ENCODE data around the gene BEAN1.

BEAN1 gene

GRCh38 chr16:66457888-66458287 is 30.8 kb downstream of the BEAN1 start:
- Histone ChIP-seq H3K27ac (ENCODE audit: low read depth, low read length) (no peak overlapping the region), H2BK12ac (ENCODE audit: low read length) (no peak overlapping the region), H3K18ac (ENCODE audit: low read length) (no peak overlapping the region), H4K12ac (ENCODE audit: low read depth, low read length) (no peak overlapping the region), H4K91ac (ENCODE audit: low read depth, low read length) (no peak overlapping the region), H3K14ac (ENCODE audit: low read length) (no peak overlapping the region), H3K79me2 (ENCODE audit: control insufficient read depth, insufficient read depth, low read length, poor library complexity) (no peaks in the 10 kb centered on the region), H3K23ac (ENCODE audit: low read length) (no peak overlapping the region), H3K4me1 (ENCODE audit: control insufficient read depth in 1 of 2, insufficient read depth in 2 of 2, low read length in 2 of 2) (peaks cover 0 to 3% of the 10 kb centered on the region in 2 experiments), H3K36me3 (ENCODE audit: control insufficient read depth in 1 of 2, insufficient read depth in 2 of 2, low read length in 2 of 2) (no peaks in the 10 kb centered on the region), H3K9ac (ENCODE audit: low read length) (no peak overlapping the region), H3K4me2 (ENCODE audit: low read length) (no peak overlapping the region), H3K4me3 (ENCODE audit: low read depth, low read length) (no peak overlapping the region), H3K79me1 (ENCODE audit: low read length) (no peaks in the 10 kb centered on the region), H2AK5ac (ENCODE audit: low read length) (no peak overlapping the region), H2AFZ (ENCODE audit: insufficient read depth, low read length, poor library complexity) (no peak overlapping the region), H2BK120ac (ENCODE audit: insufficient read depth, low read length, poor library complexity) (no peak overlapping the region), H2BK5ac (ENCODE audit: low read depth, low read length, poor library complexity) (no peak overlapping the region), H3K9me3 (ENCODE audit: insufficient read depth, low read depth, low read length) (no peaks in the 10 kb centered on the region), H3K27me3 (ENCODE audit: insufficient read depth, low read length) (no peaks in the 10 kb centered on the region), H4K8ac (ENCODE audit: low read depth, low read length) (no peak overlapping the region), H3K4ac (ENCODE audit: low read depth, low read length) (no peak overlapping the region)
- DNase-seq: peak; percentile 29 to 63
- no CpG with 5 or more reads among the region's 4 CpGs for WGBS (ENCODE audit: extremely low coverage, insufficient coverage, insufficient read length)

- Histone ChIP-seq H3K4ac (ENCODE audit: low read depth, low read length) (no peak overlapping the region), H2AK5ac (ENCODE audit: low read length) (no peak overlapping the region)
Measured at GRCh38 chr16:66458292-66458691, 31.2 kb downstream of the BEAN1 start.

DNA sequence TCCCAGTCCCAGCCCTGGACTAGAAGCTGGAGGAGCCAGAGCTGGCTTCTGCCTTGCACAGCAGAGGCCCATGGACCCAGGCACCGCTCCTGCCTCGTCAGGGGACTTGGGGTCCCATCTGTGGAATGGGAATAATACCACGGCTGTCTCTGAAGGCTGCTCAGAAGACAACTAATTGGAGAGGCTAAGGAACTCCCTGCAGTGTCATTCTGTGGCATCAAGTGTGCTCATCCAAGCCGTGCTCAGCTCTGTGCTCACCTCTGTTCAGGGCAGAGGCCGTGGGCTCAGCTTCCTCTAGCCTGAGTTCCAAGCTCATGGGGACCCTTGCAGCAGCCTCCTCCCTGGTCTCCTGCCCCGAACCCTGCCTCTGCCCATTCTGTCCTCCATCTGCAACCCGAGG is 31.8 kb downstream of the BEAN1 start:
- Histone ChIP-seq H2AK5ac (ENCODE audit: low read length) (no peak overlapping the region), H3K4ac (ENCODE audit: low read depth, low read length) (no peak overlapping the region), H4K8ac (ENCODE audit: low read depth, low read length) (no peak overlapping the region), H3K18ac (ENCODE audit: low read length) (no peak overlapping the region), H3K27ac (ENCODE audit: low read depth, low read length) (no peak overlapping the region), H3K4me3 (ENCODE audit: low read depth, low read length) (no peak overlapping the region), H3K79me1 (ENCODE audit: low read length) (no peaks in the 10 kb centered on the region), H2BK5ac (ENCODE audit: low read depth, low read length, poor library complexity) (no peak overlapping the region), H3K23ac (ENCODE audit: low read length) (peak overlapping the region; percentile 38), H3K36me3 (ENCODE audit: control insufficient read depth in 1 of 2, insufficient read depth in 2 of 2, low read length in 2 of 2) (no peaks in the 10 kb centered on the region), H3K9ac (ENCODE audit: low read length) (peak overlapping the region; percentile 26), H4K12ac (ENCODE audit: low read depth, low read length) (no peak overlapping the region), H2BK12ac (ENCODE audit: low read length) (no peak overlapping the region), H3K79me2 (ENCODE audit: control insufficient read depth, insufficient read depth, low read length, poor library complexity) (no peaks in the 10 kb centered on the region), H3K4me2 (ENCODE audit: low read length) (no peak overlapping the region), H3K14ac (ENCODE audit: low read length) (no peak overlapping the region), H3K4me1 (ENCODE audit: control insufficient read depth in 1 of 2, insufficient read depth in 2 of 2, low read length in 2 of 2) (peaks cover 0 to 3% of the 10 kb centered on the region in 2 experiments), H2AFZ (ENCODE audit: insufficient read depth, low read length, poor library complexity) (no peak overlapping the region), H3K9me3 (ENCODE audit: insufficient read depth, low read depth, low read length) (no peaks in the 10 kb centered on the region), H4K91ac (ENCODE audit: low read depth, low read length) (no peak overlapping the region), H3K27me3 (ENCODE audit: insufficient read depth, low read length) (no peaks in the 10 kb centered on the region), H2BK120ac (ENCODE audit: insufficient read depth, low read length, poor library complexity) (no peak overlapping the region)
- no CpG with 5 or more reads among the region's 7 CpGs for WGBS (ENCODE audit: extremely low coverage, insufficient coverage, insufficient read length)
- no peak for DNase-seq

More at GRCh38 chr16:66458292-66458691, 31.2 kb downstream of the BEAN1 start:
- WGBS (ENCODE audit: extremely low coverage, insufficient coverage, insufficient read length): no CpG with 5 or more reads among the region's 5 CpGs
- peaks cover 0 to 3% of the 10 kb centered on the region in 2 experiments for H3K4me1 ChIP-seq (ENCODE audit: control insufficient read depth in 1 of 2, insufficient read depth in 2 of 2, low read length in 2 of 2)
- no peak for DNase-seq
- no peaks in the 10 kb centered on the region for H3K9me3 ChIP-seq (ENCODE audit: insufficient read depth, low read depth, low read length)
- H4K12ac ChIP-seq (ENCODE audit: low read depth, low read length): no peak overlapping the region
- H3K4me2 ChIP-seq (ENCODE audit: low read length): no peak overlapping the region
- H3K79me1 ChIP-seq (ENCODE audit: low read length): no peaks in the 10 kb centered on the region
- H2AFZ ChIP-seq (ENCODE audit: insufficient read depth, low read length, poor library complexity): no peak overlapping the region
- no peak overlapping the region for H3K9ac ChIP-seq (ENCODE audit: low read length)
- H4K8ac ChIP-seq (ENCODE audit: low read depth, low read length): no peak overlapping the region
- no peak overlapping the region for H2BK120ac ChIP-seq (ENCODE audit: insufficient read depth, low read length, poor library complexity)
- no peaks in the 10 kb centered on the region for H3K36me3 ChIP-seq (ENCODE audit: control insufficient read depth in 1 of 2, insufficient read depth in 2 of 2, low read length in 2 of 2)
- H3K27me3 ChIP-seq (ENCODE audit: insufficient read depth, low read length): no peaks in the 10 kb centered on the region
- H3K14ac ChIP-seq (ENCODE audit: low read length): no peak overlapping the region
- no peak overlapping the region for H3K4me3 ChIP-seq (ENCODE audit: low read depth, low read length)
- H3K18ac ChIP-seq (ENCODE audit: low read length): no peak overlapping the region
- H2BK12ac ChIP-seq (ENCODE audit: low read length): no peak overlapping the region
- no peaks in the 10 kb centered on the region for H3K79me2 ChIP-seq (ENCODE audit: control insufficient read depth, insufficient read depth, low read length, poor library complexity)
- H2BK5ac ChIP-seq (ENCODE audit: low read depth, low read length, poor library complexity): no peak overlapping the region
- H3K27ac ChIP-seq (ENCODE audit: low read depth, low read length): no peak overlapping the region
- no peak overlapping the region for H3K23ac ChIP-seq (ENCODE audit: low read length)
- no peak overlapping the region for H4K91ac ChIP-seq (ENCODE audit: low read depth, low read length)

DNA sequence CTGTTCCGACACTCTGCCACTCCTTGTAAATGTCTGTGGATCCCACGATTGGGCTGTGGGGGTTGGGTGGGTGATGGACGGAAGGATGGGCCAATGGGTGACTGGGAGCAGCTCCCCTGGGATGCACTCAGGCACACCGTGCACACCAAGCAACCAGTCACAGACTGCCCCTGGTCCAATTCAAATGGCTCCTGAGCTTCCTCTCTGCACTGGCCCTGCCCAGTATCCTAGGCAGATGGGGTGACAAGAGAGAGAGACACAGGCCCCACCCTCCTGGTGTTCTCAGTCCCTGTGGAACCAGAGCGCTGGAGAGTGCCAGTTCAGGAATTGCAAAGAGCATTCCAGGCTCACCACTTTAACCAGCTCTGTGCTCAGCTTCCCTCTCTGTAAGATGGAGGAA is 32.8 kb downstream of the BEAN1 start:
- Histone ChIP-seq H3K23ac (ENCODE audit: low read length) (no peak overlapping the region), H2AK5ac (ENCODE audit: low read length) (no peak overlapping the region), H2BK120ac (ENCODE audit: insufficient read depth, low read length, poor library complexity) (no peak overlapping the region), H3K4ac (ENCODE audit: low read depth, low read length) (no peak overlapping the region), H3K4me2 (ENCODE audit: low read length) (no peak overlapping the region), H4K12ac (ENCODE audit: low read depth, low read length) (no peak overlapping the region), H4K8ac (ENCODE audit: low read depth, low read length) (no peak overlapping the region), H4K91ac (ENCODE audit: low read depth, low read length) (no peak overlapping the region), H3K27me3 (ENCODE audit: insufficient read depth, low read length) (no peaks in the 10 kb centered on the region), H3K4me1 (ENCODE audit: control insufficient read depth in 1 of 2, insufficient read depth in 2 of 2, low read length in 2 of 2) (peaks cover 0 to 3% of the 10 kb centered on the region in 2 experiments), H2AFZ (ENCODE audit: insufficient read depth, low read length, poor library complexity) (no peak overlapping the region), H2BK5ac (ENCODE audit: low read depth, low read length, poor library complexity) (no peak overlapping the region), H2BK12ac (ENCODE audit: low read length) (no peak overlapping the region), H3K14ac (ENCODE audit: low read length) (no peak overlapping the region), H3K36me3 (ENCODE audit: control insufficient read depth in 1 of 2, insufficient read depth in 2 of 2, low read length in 2 of 2) (no peaks in the 10 kb centered on the region), H3K18ac (ENCODE audit: low read length) (no peak overlapping the region), H3K4me3 (ENCODE audit: low read depth, low read length) (no peak overlapping the region), H3K9me3 (ENCODE audit: insufficient read depth, low read depth, low read length) (no peaks in the 10 kb centered on the region), H3K27ac (ENCODE audit: low read depth, low read length) (no peak overlapping the region), H3K9ac (ENCODE audit: low read length) (no peak overlapping the region), H3K79me1 (ENCODE audit: low read length) (no peaks in the 10 kb centered on the region), H3K79me2 (ENCODE audit: control insufficient read depth, insufficient read depth, low read length, poor library complexity) (no peaks in the 10 kb centered on the region)
- DNase-seq: no peak
- no CpG with 5 or more reads among the region's 5 CpGs for WGBS (ENCODE audit: extremely low coverage, insufficient coverage, insufficient read length)
